HG02759 (cell line): ENCODE measurements around the gene KCNIP1.

Experiments
- ATAC-seq: cut with Tn5 transposase; IDR thresholded peaks from one replicate; pipeline ENCODE4 v1.9.1; 2021; ENCODE audit warnings: mild to moderate bottlenecking, moderate library complexity; ENCODE audit not compliant: unreplicated experiment

The KCNIP1 gene

GRCh38 chr5:170590566-170590965 lies 86.7 kb downstream of the KCNIP1 start:
- no peak for ATAC-seq

GRCh38 chr5:170591054-170591453 lies 87.2 kb downstream of the KCNIP1 start:
- no peak for ATAC-seq

- no peak for ATAC-seq
Measured at GRCh38 chr5:170596482-170597044, 92.7 kb downstream of the KCNIP1 start.

GRCh38 chr5:170597109-170597751 lies 93.4 kb downstream of the KCNIP1 start:
- peak; percentile 45 for ATAC-seq

GRCh38 chr5:170597872-170598271 lies 94.1 kb downstream of the KCNIP1 start:
- no peak for ATAC-seq

- no peak for ATAC-seq
Measured at GRCh38 chr5:170599756-170600155, 95.9 kb downstream of the KCNIP1 start.

- no peak for ATAC-seq
Measured at GRCh38 chr5:170601619-170602018, 97.8 kb downstream of the KCNIP1 start.

- no peak for ATAC-seq
Measured at GRCh38 chr5:170603109-170603508, 99.3 kb downstream of the KCNIP1 start.

- ATAC-seq: peak; percentile 74
Measured at GRCh38 chr5:170603578-170604565, 100.1 kb downstream of the KCNIP1 start.

- ATAC-seq: no peak
Measured at GRCh38 chr5:170606941-170607340, 103.1 kb downstream of the KCNIP1 start.

GRCh38 chr5:170611449-170612090 lies 107.8 kb downstream of the KCNIP1 start:
- no peak for ATAC-seq

GRCh38 chr5:170612256-170612678 lies 108.4 kb downstream of the KCNIP1 start:
- ATAC-seq: no peak

- no peak for ATAC-seq
Measured at GRCh38 chr5:170614065-170614490, 110.3 kb downstream of the KCNIP1 start.

GRCh38 chr5:170614720-170615119 lies 110.9 kb downstream of the KCNIP1 start:
- no peak for ATAC-seq

- no peak for ATAC-seq
Measured at GRCh38 chr5:170617533-170618490, 114.0 kb downstream of the KCNIP1 start.

GRCh38 chr5:170619869-170620268 lies 116.0 kb downstream of the KCNIP1 start:
- ATAC-seq: no peak

- ATAC-seq: no peak
Measured at GRCh38 chr5:170622933-170623332, 119.1 kb downstream of the KCNIP1 start.

GRCh38 chr5:170623576-170624181 lies 119.9 kb downstream of the KCNIP1 start:
- ATAC-seq: no peak
